Kidney (tissue), 14 donors: ENCODE data around the gene RALGPS1. TPM values are rescaled to one million over a fixed set of nuclear protein-coding genes. Genes with fewer than 3 reads are reported as not detected.
A peak's percentile ranks its signal among the peaks of the same experiment; 100 is the strongest.

Experiments
- DNase-seq, 5 donors: peaks; one replicate each; pipeline ENCODE4 v3.0.0-alpha.2; 2013 to 2020
- FAIRE-seq: peaks from 2 replicates; lab custom pipeline; 2012; peaks lifted over from hg19 to GRCh38; lab: Jason Lieb, UNC
- H3K27ac ChIP-seq, 2 donors: one replicate each; pipeline ENCODE4 v1.7.0; 2013; ENCODE audit warnings: low read depth in 2 of 2, low read length in 2 of 2, inconsistent platforms in 1 of 2
- H3K27me3 ChIP-seq: one replicate; pipeline ENCODE4 v1.7.1; 2013; ENCODE audit warnings: low read length, inconsistent platforms; ENCODE audit not compliant: control insufficient read depth, insufficient read depth
- H3K36me3 ChIP-seq, 3 donors: one replicate each; pipeline versions ENCODE4 v1.7.0 to v1.7.1; 2013; ENCODE audit warnings: low read length in 3 of 3, control low read depth in 1 of 3, inconsistent platforms in 1 of 3; ENCODE audit not compliant: insufficient read depth in 3 of 3, control insufficient read depth in 2 of 3
- H3K4me1 ChIP-seq, 3 donors: one replicate each; pipeline versions ENCODE4 v1.7.0 to v1.7.1; 2013; ENCODE audit warnings: low read length in 3 of 3, inconsistent platforms in 1 of 3, low read depth in 1 of 3; ENCODE audit not compliant: control insufficient read depth in 2 of 3, insufficient read depth in 2 of 3
- H3K4me3 ChIP-seq, 3 donors: one replicate each; pipeline versions ENCODE4 v1.7.0 to v1.8.1; 2013; ENCODE audit warnings: low read length in 3 of 3, control low read depth in 1 of 3, inconsistent platforms in 1 of 3
- H3K9ac ChIP-seq, 3 donors: one replicate each; pipeline versions ENCODE4 v1.7.0 to v1.7.1; 2013; ENCODE audit warnings: low read length in 3 of 3, control low read depth in 1 of 3, inconsistent platforms in 1 of 3
- H3K9me3 ChIP-seq, 3 donors: one replicate each; pipeline versions ENCODE4 v1.7.0 to v1.7.1; 2013; ENCODE audit warnings: low read length in 3 of 3, control low read depth in 1 of 3, inconsistent platforms in 1 of 3; ENCODE audit not compliant: control insufficient read depth in 2 of 3, insufficient read depth in 1 of 3
- CTCF ChIP-seq: IDR thresholded peaks from 3 replicates; pipeline ENCODE4 v1.5.1; 2012; ENCODE audit warnings: mild to moderate bottlenecking, moderate library complexity, borderline replicate concordance; ENCODE audit not compliant: insufficient read depth; ENCODE audit errors: extremely low read depth
- intact Hi-C: fragments of 100-400 bp; cut with DNase I; formaldehyde crosslinking; loops from one replicate; pipeline ENCODE4 v1.11.1; 2022
- polyA plus RNA-seq: library from polyadenylated mRNA; stranded (reverse); fragments of 350-450 nt; fragmentation: Illumina TruSeq; extraction: RNeasy Lipid Tissue Mini Kit (QIAGEN cat#74804); gene quantifications from one replicate; pipeline ENCODE4 v1.2.3, GENCODE V29; 2014; ENCODE audit warnings: low read depth, low replicate concordance; ENCODE audit not compliant: insufficient read depth
- total RNA-seq: library from RNA; stranded (reverse); fragmentation: NEBNext Ultra II Directional; extraction: Animal tissue kit (Norgen Biotek cat#: 25700); gene quantifications from one replicate; pipeline ENCODE4 v1.2.1, GENCODE V29; 2021
- donor health status: control.
- donor health status: control.
- donor health status: control.
- donor health status: control.
- donor health status: control.
- donor health status: DM: yes; HTN: yes; CAD: no.
- donor health status: Normal renal cell carcinoma (clear cell type).

Gene RALGPS1
- total and polyA plus RNA-seq, 2 donors from 2014 or later = 9.4 to 25.2 TPM

GRCh38 chr9:126915846-126916543 lies 1.4 kb downstream of the RALGPS1 start:
- Histone ChIP-seq H3K9ac (peak overlapping the region in 1 of 3 donors; percentile 12), H3K4me3 (peak overlapping the region; percentile 21 to 45 (median 37)), H3K27me3 (no peaks in the 10 kb centered on the region), H3K9me3 (no peaks in the 10 kb centered on the region), H3K27ac (peak overlapping the region in 1 of 2 donors; percentile 9), H3K4me1 (peaks cover 0 to 5% (median 3%) of the 10 kb centered on the region in 3 donors), H3K36me3 (no peaks in the 10 kb centered on the region)
- peak in 4 of 5 donors; percentile 37 to 62 (median 48) for DNase-seq
- TF ChIP-seq CTCF = no peak
- intact Hi-C loops = no loop called here
- FAIRE-seq = no peak

- Histone ChIP-seq H3K9ac (no peak overlapping the region), H3K27me3 (no peaks in the 10 kb centered on the region), H3K4me1 (peaks cover 0 to 5% (median 3%) of the 10 kb centered on the region in 3 donors), H3K27ac (no peak overlapping the region), H3K9me3 (no peaks in the 10 kb centered on the region), H3K4me3 (no peak overlapping the region), H3K36me3 (no peaks in the 10 kb centered on the region)
- DNase-seq (no peak), FAIRE-seq (no peak)
- intact Hi-C loops = no loop called here
- no peak for TF ChIP-seq CTCF
These were observed 2.3 kb downstream of the RALGPS1 start for GRCh38 chr9:126916909-126917308.

- no peak for TF ChIP-seq CTCF
- H3K36me3 ChIP-seq = no peaks in the 10 kb centered on the region
- no peak for DNase-seq
- H3K9ac ChIP-seq = no peak overlapping the region
- intact Hi-C loops = no loop called here
- H3K4me1 ChIP-seq = peaks cover 0 to 5% (median 3%) of the 10 kb centered on the region in 3 donors
- no peak for FAIRE-seq
- no peaks in the 10 kb centered on the region for H3K27me3 ChIP-seq
- H3K4me3 ChIP-seq = no peak overlapping the region
- H3K27ac ChIP-seq = no peak overlapping the region
- H3K9me3 ChIP-seq = no peaks in the 10 kb centered on the region
These were observed 4.6 kb downstream of the RALGPS1 start for GRCh38 chr9:126919193-126919592.
